ENCODE results near the gene PON2. TPM values are rescaled to one million over a fixed set of nuclear protein-coding genes. Genes with fewer than 3 reads are reported as not detected.

PON2 gene
- total and polyA plus RNA-seq, 2 of the 13 experiments (the other 11 are each of a cell fraction or from before 2014, with no cell fraction given) = 202 to 217 TPM

DNA sequence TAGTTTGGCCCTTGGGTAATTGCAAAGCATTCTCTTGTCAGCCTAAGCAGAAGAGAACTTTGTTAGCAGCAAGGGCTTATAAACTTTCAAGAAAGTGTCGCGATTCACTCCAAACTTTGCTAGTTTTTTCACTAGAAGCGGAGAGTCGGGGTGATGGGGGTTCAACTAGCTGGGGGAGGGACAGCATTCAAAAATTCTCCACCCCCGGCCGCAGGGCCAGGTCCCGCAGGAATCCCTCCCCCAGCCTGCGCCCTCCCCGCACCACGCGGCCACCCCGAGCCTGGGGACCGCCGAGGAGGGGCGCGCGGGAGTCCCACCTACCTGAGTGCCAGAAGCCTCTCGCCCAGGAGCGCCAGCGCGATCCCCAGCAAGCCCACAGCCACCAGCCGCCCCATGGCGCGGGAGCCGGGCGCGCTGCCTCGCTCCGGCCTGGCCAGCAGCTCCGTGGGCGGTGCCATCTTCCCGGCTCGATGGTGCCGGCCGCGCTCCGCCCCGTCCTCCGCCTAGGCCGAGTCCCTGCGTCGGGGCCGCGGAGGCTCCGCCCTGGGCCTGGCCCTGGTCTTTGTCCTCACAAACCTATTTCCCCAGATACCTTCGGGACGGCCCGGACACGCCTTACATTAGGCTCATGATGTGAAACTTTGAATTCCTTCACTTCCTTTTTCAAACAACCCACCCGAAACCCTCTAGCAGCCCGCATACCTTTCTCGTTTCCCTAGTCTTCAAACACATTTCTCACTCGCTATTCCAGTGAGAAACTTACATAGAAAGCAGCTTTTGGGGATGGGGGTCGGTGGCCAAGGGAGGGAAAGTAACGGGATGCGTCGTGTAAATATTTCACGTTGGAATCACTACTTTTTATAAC is at the start of gene PON2 (continued):
- TF ChIP-seq, protein P1, sequence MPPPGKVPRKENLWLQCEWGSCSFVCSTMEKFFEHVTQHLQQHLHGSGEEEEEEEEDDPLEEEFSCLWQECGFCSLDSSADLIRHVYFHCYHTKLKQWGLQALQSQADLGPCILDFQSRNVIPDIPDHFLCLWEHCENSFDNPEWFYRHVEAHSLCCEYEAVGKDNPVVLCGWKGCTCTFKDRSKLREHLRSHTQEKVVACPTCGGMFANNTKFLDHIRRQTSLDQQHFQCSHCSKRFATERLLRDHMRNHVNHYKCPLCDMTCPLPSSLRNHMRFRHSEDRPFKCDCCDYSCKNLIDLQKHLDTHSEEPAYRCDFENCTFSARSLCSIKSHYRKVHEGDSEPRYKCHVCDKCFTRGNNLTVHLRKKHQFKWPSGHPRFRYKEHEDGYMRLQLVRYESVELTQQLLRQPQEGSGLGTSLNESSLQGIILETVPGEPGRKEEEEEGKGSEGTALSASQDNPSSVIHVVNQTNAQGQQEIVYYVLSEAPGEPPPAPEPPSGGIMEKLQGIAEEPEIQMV (CRISPR knock-in tag; IDR thresholded peaks at IDR 0.05; ENCODE audit: low read depth) = peak; percentile 51; the same call in 1 of the 2 replicates
- peak; percentile 55; the same call in 1 of the 2 replicates for TF ChIP-seq ZBTB3 (CRISPR knock-in tag; IDR thresholded peaks at IDR 0.05; ENCODE audit: borderline replicate concordance, low read depth)
- peak; percentile 76; the same call in 1 of the 2 replicates for TF ChIP-seq ZSCAN21 (CRISPR knock-in tag; IDR thresholded peaks at IDR 0.05; ENCODE audit: borderline replicate concordance)
- TF ChIP-seq MAZ (IDR thresholded peaks at IDR 0.05; ENCODE audit: borderline replicate concordance, low read depth, low read length) = no peak
- peak; percentile 84 for TF ChIP-seq MAZ (CRISPR knock-in tag; IDR thresholded peaks at IDR 0.05; ENCODE audit: low read depth)
- peak; percentile 43; the same call in 1 of the 2 replicates for TF ChIP-seq SATB2 (CRISPR knock-in tag; IDR thresholded peaks at IDR 0.05)
- TF ChIP-seq ZNF383 (CRISPR knock-in tag; IDR thresholded peaks at IDR 0.05; ENCODE audit: borderline replicate concordance) = 0 out of 2 replicates have a peak, but pooled peaks have one; percentile 61
- TF ChIP-seq, protein P2, sequence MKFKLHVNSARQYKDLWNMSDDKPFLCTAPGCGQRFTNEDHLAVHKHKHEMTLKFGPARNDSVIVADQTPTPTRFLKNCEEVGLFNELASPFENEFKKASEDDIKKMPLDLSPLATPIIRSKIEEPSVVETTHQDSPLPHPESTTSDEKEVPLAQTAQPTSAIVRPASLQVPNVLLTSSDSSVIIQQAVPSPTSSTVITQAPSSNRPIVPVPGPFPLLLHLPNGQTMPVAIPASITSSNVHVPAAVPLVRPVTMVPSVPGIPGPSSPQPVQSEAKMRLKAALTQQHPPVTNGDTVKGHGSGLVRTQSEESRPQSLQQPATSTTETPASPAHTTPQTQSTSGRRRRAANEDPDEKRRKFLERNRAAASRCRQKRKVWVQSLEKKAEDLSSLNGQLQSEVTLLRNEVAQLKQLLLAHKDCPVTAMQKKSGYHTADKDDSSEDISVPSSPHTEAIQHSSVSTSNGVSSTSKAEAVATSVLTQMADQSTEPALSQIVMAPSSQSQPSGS (CRISPR knock-in tag; IDR thresholded peaks at IDR 0.05) = 0 out of 2 replicates have a peak, but pooled peaks have one; percentile 23
- no peak for TF ChIP-seq PBX2 (CRISPR knock-in tag; IDR thresholded peaks at IDR 0.05)
- TF ChIP-seq, protein P3, sequence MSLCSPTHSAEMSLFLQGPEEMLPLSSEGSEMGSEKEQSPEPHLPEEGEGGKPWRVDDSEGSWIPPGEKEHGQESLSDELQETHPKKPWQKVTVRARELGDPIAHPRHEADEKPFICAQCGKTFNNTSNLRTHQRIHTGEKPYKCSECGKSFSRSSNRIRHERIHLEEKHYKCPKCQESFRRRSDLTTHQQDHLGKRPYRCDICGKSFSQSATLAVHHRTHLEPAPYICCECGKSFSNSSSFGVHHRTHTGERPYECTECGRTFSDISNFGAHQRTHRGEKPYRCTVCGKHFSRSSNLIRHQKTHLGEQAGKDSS (CRISPR knock-in tag; IDR thresholded peaks at IDR 0.05; ENCODE audit: borderline replicate concordance, low read depth) = no peak; the same call in 1 of the 2 replicates
- no peak for TF ChIP-seq MTA3 (CRISPR knock-in tag; IDR thresholded peaks at IDR 0.05)
- TF ChIP-seq ZEB1 (IDR thresholded peaks at IDR 0.05; ENCODE audit: insufficient replicate concordance, low read depth) = no peak
- no peak for TF ChIP-seq SMARCE1 (IDR thresholded peaks at IDR 0.05; ENCODE audit: borderline replicate concordance)
- TF ChIP-seq, protein P4, sequence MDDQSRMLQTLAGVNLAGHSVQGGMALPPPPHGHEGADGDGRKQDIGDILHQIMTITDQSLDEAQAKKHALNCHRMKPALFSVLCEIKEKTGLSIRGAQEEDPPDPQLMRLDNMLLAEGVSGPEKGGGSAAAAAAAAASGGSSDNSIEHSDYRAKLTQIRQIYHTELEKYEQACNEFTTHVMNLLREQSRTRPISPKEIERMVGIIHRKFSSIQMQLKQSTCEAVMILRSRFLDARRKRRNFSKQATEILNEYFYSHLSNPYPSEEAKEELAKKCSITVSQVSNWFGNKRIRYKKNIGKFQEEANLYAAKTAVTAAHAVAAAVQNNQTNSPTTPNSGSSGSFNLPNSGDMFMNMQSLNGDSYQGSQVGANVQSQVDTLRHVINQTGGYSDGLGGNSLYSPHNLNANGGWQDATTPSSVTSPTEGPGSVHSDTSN (CRISPR knock-in tag; IDR thresholded peaks at IDR 0.05; ENCODE audit: borderline replicate concordance) = 0 out of 2 replicates have a peak, but pooled peaks have one; percentile 44
- TF ChIP-seq, protein P5, sequence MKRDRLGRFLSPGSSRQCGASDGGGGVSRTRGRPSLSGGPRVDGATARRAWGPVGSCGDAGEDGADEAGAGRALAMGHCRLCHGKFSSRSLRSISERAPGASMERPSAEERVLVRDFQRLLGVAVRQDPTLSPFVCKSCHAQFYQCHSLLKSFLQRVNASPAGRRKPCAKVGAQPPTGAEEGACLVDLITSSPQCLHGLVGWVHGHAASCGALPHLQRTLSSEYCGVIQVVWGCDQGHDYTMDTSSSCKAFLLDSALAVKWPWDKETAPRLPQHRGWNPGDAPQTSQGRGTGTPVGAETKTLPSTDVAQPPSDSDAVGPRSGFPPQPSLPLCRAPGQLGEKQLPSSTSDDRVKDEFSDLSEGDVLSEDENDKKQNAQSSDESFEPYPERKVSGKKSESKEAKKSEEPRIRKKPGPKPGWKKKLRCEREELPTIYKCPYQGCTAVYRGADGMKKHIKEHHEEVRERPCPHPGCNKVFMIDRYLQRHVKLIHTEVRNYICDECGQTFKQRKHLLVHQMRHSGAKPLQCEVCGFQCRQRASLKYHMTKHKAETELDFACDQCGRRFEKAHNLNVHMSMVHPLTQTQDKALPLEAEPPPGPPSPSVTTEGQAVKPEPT (CRISPR knock-in tag; IDR thresholded peaks at IDR 0.05; ENCODE audit: low read depth) = 0 out of 2 replicates have a peak, but pooled peaks have one; percentile 42
- TF ChIP-seq RFXAP (CRISPR knock-in tag; IDR thresholded peaks at IDR 0.05; ENCODE audit: borderline replicate concordance) = no peak; the same call in 1 of the 2 replicates
- TF ChIP-seq ZNF672 (CRISPR knock-in tag; IDR thresholded peaks at IDR 0.05) = no peak
- TF ChIP-seq MTA1 (CRISPR knock-in tag; IDR thresholded peaks at IDR 0.05; ENCODE audit: borderline replicate concordance) = peak; percentile 88; the same call in 1 of the 2 replicates

Data from HepG2 (cell line).